ENCODE measurements around the gene KRT77. TPM values are rescaled to one million over a fixed set of nuclear protein-coding genes. Genes with fewer than 3 reads are reported as not detected.

Gene KRT77
- total RNA-seq, 4 donors from 2014 or later: not detected

GRCh38 chr12:52708010-52708409, 4.7 kb upstream of the KRT77 start:
- Histone ChIP-seq H3K4me1 (no peaks in the 10 kb centered on the region), H3K4me3 (no peak overlapping the region), H3K9me3 (no peaks in the 10 kb centered on the region), H3K27ac (no peak overlapping the region), H3K36me3 (no peaks in the 10 kb centered on the region), H3K27me3 (peaks cover 0 to 8% of the 10 kb centered on the region in 2 donors)
- intact Hi-C loops (cut with DNase I; ENCODE audit: low total_unique reads): no loop called here
- no peak for TF ChIP-seq POLR2A (IDR thresholded peaks at IDR 0.05)
- no peak for DNase-seq

GRCh38 chr12:52704464-52704863, 1.1 kb upstream of the KRT77 start:
- no peaks in the 10 kb centered on the region for H3K9me3 ChIP-seq
- no peak overlapping the region for H3K27ac ChIP-seq
- H3K4me1 ChIP-seq: no peaks in the 10 kb centered on the region
- TF ChIP-seq CTCF (IDR thresholded peaks at IDR 0.05) (no peak), POLR2A (IDR thresholded peaks at IDR 0.05) (no peak)
- no peak overlapping the region for H3K4me3 ChIP-seq
- H3K36me3 ChIP-seq: no peaks in the 10 kb centered on the region
- no peaks in the 10 kb centered on the region for H3K27me3 ChIP-seq
- intact Hi-C loops (cut with DNase I; ENCODE audit: low total_unique reads): no loop called here
- DNase-seq: no peak

GRCh38 chr12:52703878-52704277, 554 bp upstream of the KRT77 start:
- intact Hi-C loops (cut with DNase I; ENCODE audit: low total_unique reads): no loop called here
- TF ChIP-seq POLR2A (IDR thresholded peaks at IDR 0.05) (no peak), CTCF (IDR thresholded peaks at IDR 0.05) (no peak)
- DNase-seq: no peak
- H3K27me3 ChIP-seq: no peaks in the 10 kb centered on the region
- no peaks in the 10 kb centered on the region for H3K36me3 ChIP-seq
- no peak overlapping the region for H3K27ac ChIP-seq
- H3K4me1 ChIP-seq: no peaks in the 10 kb centered on the region
- no peaks in the 10 kb centered on the region for H3K9me3 ChIP-seq
- H3K4me3 ChIP-seq: no peak overlapping the region

- H3K36me3 ChIP-seq: no peaks in the 10 kb centered on the region
- H3K27me3 ChIP-seq: no peaks in the 10 kb centered on the region
- TF ChIP-seq POLR2A (IDR thresholded peaks at IDR 0.05): no peak
- DNase-seq: no peak
- no peak overlapping the region for H3K4me3 ChIP-seq
- intact Hi-C loops (cut with DNase I; ENCODE audit: low total_unique reads): no loop called here
- H3K4me1 ChIP-seq: no peaks in the 10 kb centered on the region
- no peaks in the 10 kb centered on the region for H3K9me3 ChIP-seq
- H3K27ac ChIP-seq: no peak overlapping the region
Observed at GRCh38 chr12:52702338-52702737, 986 bp downstream of the KRT77 start.

- Histone ChIP-seq H3K4me3 (no peak overlapping the region), H3K9me3 (no peaks in the 10 kb centered on the region), H3K36me3 (no peaks in the 10 kb centered on the region), H3K27ac (no peak overlapping the region), H3K27me3 (no peaks in the 10 kb centered on the region), H3K4me1 (no peaks in the 10 kb centered on the region)
- TF ChIP-seq POLR2A (IDR thresholded peaks at IDR 0.05): no peak
- no peak for TF ChIP-seq CTCF (IDR thresholded peaks at IDR 0.05)
- no peak for DNase-seq
- intact Hi-C loops (cut with DNase I; ENCODE audit: low total_unique reads): no loop called here
Observed at GRCh38 chr12:52701281-52701680, 2.0 kb downstream of the KRT77 start.

GRCh38 chr12:52699960-52700359, 3.4 kb downstream of the KRT77 start:
- Histone ChIP-seq H3K27me3 (no peaks in the 10 kb centered on the region), H3K4me1 (no peaks in the 10 kb centered on the region), H3K9me3 (no peaks in the 10 kb centered on the region), H3K4me3 (no peak overlapping the region), H3K27ac (no peak overlapping the region), H3K36me3 (no peaks in the 10 kb centered on the region)
- intact Hi-C loops (cut with DNase I; ENCODE audit: low total_unique reads): no loop called here
- TF ChIP-seq POLR2A (IDR thresholded peaks at IDR 0.05): no peak
- TF ChIP-seq CTCF (IDR thresholded peaks at IDR 0.05): no peak
- no peak for DNase-seq
